ENCODE measurements around the gene FCRLB.
"Not testable (repeated sequence)": the region's sequence is repeated elsewhere in the genome, so short reads cannot be mapped to it uniquely, and the experiment has no call there.

The FCRLB gene

GRCh38 chr1:161720956-161721737 lies at the start of gene FCRLB:
Gene FCRLB (plus strand): TSS chr1:161721544. CDS start chr1:161722673, 1,129 bp downstream.
- TF ChIP-seq BHLHE40 (IDR thresholded peaks at IDR 0.05; ENCODE audit: borderline replicate concordance) (no peak), SP1 (IDR thresholded peaks at IDR 0.05) (no peak)
- POLR2A ChIA-PET: no interaction called here
- CTCF ChIA-PET: no interaction called here
- DNase-seq (ENCODE audit: extremely low spot score): no peak

GRCh38 chr1:161673437-161673836 lies 47.9 kb upstream of the FCRLB start:
- DNase-seq (ENCODE audit: extremely low spot score); POLR2A ChIA-PET; CTCF ChIA-PET: not testable (repeated sequence)

DNA sequence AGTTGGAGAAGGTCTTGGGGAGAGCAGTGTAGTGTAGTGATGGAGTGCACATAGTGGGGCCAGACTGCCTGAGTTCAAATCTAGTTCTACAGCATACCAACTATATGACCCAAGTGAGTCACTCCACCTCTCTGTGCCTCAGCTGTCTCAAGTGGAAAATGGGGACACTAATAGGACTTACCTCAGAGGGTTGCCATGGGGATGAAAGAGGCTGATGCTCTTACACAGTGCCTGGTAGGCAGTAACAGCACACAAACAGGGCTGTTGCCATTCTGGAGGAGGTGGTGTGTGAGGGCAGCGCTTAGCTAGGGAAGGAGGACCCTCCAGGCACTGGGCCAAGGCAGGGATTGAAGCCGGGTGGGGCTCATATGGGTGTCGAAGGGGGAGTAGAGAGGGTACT lies 46.9 kb upstream of the FCRLB start:
- CTCF ChIA-PET; POLR2A ChIA-PET; DNase-seq (ENCODE audit: extremely low spot score): not testable (repeated sequence)

DNA sequence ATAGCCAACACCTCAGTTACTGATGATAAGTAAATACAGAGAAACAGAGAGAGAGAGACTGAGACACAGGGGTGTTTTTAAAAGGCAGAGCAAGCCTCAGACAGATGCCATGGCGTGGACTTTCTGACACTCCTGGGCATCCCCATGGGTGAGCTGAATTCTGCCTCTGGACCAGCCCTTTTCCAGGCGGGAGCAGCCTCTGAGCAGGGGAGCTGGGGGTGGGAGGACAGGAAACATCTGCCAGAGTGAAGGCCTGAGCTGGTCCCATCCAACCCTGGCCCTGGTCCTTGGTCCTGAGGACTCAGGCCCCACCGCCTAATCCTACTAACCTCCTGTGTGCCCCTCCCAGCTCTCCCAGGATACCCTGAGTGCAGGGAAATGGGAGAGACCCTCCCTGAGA lies 46.4 kb upstream of the FCRLB start:
- CTCF ChIA-PET; DNase-seq (ENCODE audit: extremely low spot score); POLR2A ChIA-PET: not testable (repeated sequence)

GRCh38 chr1:161676441-161676840 lies 44.9 kb upstream of the FCRLB start:
- TF ChIP-seq L3MBTL2 (conservative IDR thresholded peaks at IDR 0.05) (no peak), FOXM1 (IDR thresholded peaks at IDR 0.05; ENCODE audit: borderline replicate concordance) (no peak), FOXK2 (IDR thresholded peaks at IDR 0.05) (no peak), SUZ12 (IDR thresholded peaks at IDR 0.05) (no peak), PKNOX1 (IDR thresholded peaks at IDR 0.05) (no peak), TARDBP (IDR thresholded peaks at IDR 0.05) (no peak), SP1 (IDR thresholded peaks at IDR 0.05) (no peak)
- ChIA-PET CTCF (no interaction called here), POLR2A (no interaction called here)
- DNase-seq (ENCODE audit: extremely low spot score): no peak

DNA sequence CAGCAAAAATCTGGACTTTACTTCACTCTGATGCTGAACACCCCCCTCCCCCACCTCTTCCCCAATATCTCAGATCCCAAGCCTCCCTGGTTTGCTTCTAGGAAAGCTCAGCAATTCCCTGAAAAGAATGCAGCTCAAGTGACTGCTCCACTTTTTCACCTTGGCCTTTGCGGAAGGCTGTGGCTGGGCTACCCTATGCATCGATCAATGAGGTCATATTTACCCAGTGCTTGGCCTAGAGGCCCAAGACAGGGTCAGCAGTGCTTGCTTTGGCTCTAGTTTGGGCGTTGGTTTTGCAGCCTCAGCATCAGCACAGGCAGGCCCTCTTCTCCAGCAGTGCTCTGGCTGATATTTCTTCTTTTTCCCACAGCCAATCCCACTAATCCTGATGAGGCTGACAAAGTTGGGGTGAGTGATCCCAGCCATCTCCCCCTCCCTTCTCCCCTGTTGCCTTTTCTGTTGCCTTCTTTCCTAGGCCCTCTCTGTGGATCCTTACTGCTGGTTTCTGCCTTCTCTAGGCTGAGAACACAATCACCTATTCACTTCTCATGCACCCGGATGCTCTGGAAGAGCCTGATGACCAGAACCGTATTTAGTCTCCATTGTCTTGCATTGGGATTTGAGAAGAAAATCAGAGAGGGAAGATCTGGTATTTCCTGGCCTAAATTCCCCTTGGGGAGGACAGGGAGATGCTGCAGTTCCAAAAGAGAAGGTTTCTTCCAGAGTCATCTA lies 44.2 kb upstream of the FCRLB start:
- TF ChIP-seq LEF1 (IDR thresholded peaks at IDR 0.05; ENCODE audit: borderline replicate concordance): no peak
- DNase-seq (ENCODE audit: extremely low spot score): peak; percentile 9
- ChIA-PET CTCF (no interaction called here), POLR2A (no interaction called here)

DNA sequence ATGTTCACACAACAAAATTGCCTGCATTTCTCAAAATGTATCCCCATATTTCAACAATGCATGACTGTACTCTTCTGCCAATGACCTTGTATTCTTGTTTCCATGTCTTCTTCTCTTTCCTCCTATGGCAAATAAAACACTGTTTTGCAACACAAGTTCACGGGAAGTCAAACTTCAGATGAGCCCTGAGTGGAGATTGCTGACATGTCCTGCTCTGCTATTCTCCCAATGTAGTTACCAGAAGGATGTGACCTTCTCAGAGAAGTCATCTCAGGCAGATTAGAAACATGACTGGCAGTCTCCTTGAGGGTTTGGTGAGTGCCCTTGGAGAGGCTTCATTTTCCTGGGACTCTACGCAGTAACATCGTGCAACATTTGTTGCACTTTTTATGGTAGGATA lies 42.8 kb upstream of the FCRLB start:
- TF ChIP-seq FOXM1 (IDR thresholded peaks at IDR 0.05; ENCODE audit: borderline replicate concordance) (no peak), ZNF384 (IDR thresholded peaks at IDR 0.05) (no peak), ELF4 (IDR thresholded peaks at IDR 0.05) (no peak), FOXA1 (IDR thresholded peaks at IDR 0.05) (no peak), TARDBP (IDR thresholded peaks at IDR 0.05) (no peak), HDGF (IDR thresholded peaks at IDR 0.05; ENCODE audit: borderline replicate concordance) (no peak), NFRKB (IDR thresholded peaks at IDR 0.05) (no peak), FOXK2 (IDR thresholded peaks at IDR 0.05) (no peak), SUZ12 (IDR thresholded peaks at IDR 0.05) (no peak), SP1 (IDR thresholded peaks at IDR 0.05) (no peak), PKNOX1 (IDR thresholded peaks at IDR 0.05) (no peak), LEF1 (IDR thresholded peaks at IDR 0.05; ENCODE audit: borderline replicate concordance) (no peak), L3MBTL2 (conservative IDR thresholded peaks at IDR 0.05) (no peak), BHLHE40 (IDR thresholded peaks at IDR 0.05; ENCODE audit: borderline replicate concordance) (no peak), CTBP1 (IDR thresholded peaks at IDR 0.05; ENCODE audit: borderline replicate concordance) (no peak), ARNT (IDR thresholded peaks at IDR 0.05) (no peak)
- POLR2A ChIA-PET: no interaction called here
- DNase-seq (ENCODE audit: extremely low spot score): no peak
- CTCF ChIA-PET: no interaction called here

DNA sequence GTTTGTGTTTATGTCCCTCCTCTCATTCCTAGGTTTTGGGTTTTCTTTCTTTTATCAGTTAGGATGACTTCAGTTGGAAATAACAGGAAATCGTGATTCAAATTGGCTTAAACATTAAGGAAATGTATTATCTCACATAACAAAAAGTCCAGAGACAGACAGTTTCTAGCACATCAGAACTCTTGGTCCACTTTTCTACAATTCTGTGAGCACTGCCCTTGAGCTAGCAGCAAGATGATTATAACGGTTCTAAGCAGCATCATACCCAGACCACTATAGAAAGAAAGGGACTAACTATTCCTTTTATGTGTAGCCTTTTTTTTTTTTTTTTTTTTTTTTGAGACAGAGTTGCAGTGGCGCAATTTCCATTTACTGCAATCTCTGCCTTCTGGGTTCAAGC lies 39.5 kb upstream of the FCRLB start:
- no peak for DNase-seq (ENCODE audit: extremely low spot score)
- CTCF ChIA-PET: no interaction called here
- POLR2A ChIA-PET: no interaction called here
- TF ChIP-seq TARDBP (IDR thresholded peaks at IDR 0.05): no peak
- no peak for TF ChIP-seq HDGF (IDR thresholded peaks at IDR 0.05; ENCODE audit: borderline replicate concordance)
- no peak for TF ChIP-seq SUZ12 (IDR thresholded peaks at IDR 0.05)
- TF ChIP-seq FOXK2 (IDR thresholded peaks at IDR 0.05): no peak
- TF ChIP-seq ARNT (IDR thresholded peaks at IDR 0.05): no peak
- TF ChIP-seq LEF1 (IDR thresholded peaks at IDR 0.05; ENCODE audit: borderline replicate concordance): no peak
- no peak for TF ChIP-seq BHLHE40 (IDR thresholded peaks at IDR 0.05; ENCODE audit: borderline replicate concordance)
- no peak for TF ChIP-seq NFRKB (IDR thresholded peaks at IDR 0.05)
- TF ChIP-seq ELF4 (IDR thresholded peaks at IDR 0.05): no peak
- TF ChIP-seq L3MBTL2 (conservative IDR thresholded peaks at IDR 0.05): no peak
- no peak for TF ChIP-seq SP1 (IDR thresholded peaks at IDR 0.05)
